ENCODE results near the gene GABRR1. TPM values are rescaled to one million over a fixed set of nuclear protein-coding genes. Genes with fewer than 3 reads are reported as not detected.

Gene GABRR1
- polyA plus RNA-seq, 6 donors from 2014 or later, result not detected

DNA sequence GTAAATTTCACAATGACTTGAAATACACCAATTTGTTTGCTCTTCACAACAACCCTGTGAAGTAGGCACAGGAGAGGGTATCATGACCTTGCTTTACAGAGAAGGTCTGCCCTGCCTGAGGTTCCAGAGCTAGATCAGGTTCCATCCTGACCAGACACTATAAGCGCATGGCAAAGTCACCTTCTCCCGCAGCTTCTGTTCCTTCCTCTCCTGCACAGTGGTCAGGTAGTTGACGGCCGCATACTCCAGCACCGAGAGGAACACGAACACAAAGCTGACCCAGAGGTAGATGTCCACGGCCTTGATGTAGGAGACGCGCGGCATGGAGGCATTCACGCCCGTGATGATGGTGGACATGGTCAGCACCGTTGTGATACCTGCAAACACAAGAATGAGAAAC is 37.0 kb downstream of the GABRR1 start:
- ATAC-seq (ENCODE audit: low read depth in 2 of 2) (no peak), DNase-seq (no peak)
- H3K27me3 Mint-ChIP-seq, result peaks cover 5 to 17% (median 8%) of the 10 kb centered on the region in 3 donors
- peaks cover 0 to 1% (median 0%) of the 10 kb centered on the region in 7 donors for H3K9me3 Mint-ChIP-seq
- no peak overlapping the region for H3K4me3 Mint-ChIP-seq
- no peak overlapping the region for H3K27ac Mint-ChIP-seq
- H3K4me1 Mint-ChIP-seq, result no peaks in the 10 kb centered on the region
- H3K36me3 Mint-ChIP-seq, result no peaks in the 10 kb centered on the region

DNA sequence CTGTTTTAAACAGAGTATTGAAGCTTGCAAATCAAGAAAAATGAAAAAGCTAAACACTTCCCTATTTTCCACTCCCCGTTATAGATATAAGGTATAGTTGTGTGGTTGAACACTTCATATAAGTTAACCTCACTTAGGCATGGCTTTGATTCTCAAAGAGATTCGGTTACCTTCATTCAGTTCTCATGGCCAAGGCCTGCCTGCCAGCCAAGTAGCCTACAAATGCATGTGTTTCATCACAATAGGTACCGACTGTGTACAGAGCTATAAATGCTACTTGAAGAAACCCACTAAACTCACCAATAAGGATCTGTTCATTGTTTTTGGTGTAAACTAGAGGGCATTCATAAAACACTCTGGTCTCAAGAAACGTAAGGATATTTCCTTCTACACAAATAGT is 43.5 kb downstream of the GABRR1 start:
- no peaks in the 10 kb centered on the region for H3K4me1 Mint-ChIP-seq

DNA sequence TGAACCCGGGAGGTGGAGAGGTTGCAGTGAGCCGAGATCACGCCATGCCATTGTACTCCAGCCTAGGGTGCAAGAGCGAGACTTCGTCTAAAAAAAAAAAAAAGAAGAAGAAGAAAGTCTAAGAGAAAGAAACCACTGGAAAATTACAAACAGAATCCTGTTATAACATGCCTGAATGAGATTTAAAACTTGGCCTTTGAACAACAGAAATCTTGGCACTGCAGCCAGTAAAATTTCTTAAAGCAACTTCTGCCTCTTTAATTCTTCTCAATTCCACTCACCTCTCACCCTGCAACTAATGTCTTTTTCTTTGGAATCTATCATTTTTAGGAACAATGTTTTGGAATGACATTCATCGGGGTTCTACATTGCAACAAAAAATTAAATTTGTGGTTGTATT is 45.0 kb downstream of the GABRR1 start:
- no peak for DNase-seq
- no peaks in the 10 kb centered on the region for H3K36me3 Mint-ChIP-seq
- H3K27ac Mint-ChIP-seq, result no peak overlapping the region
- no peak for ATAC-seq (ENCODE audit: low read depth in 2 of 2)
- H3K27me3 Mint-ChIP-seq, result no peaks in the 10 kb centered on the region
- no peak overlapping the region for H3K4me3 Mint-ChIP-seq
- no peaks in the 10 kb centered on the region for H3K4me1 Mint-ChIP-seq
- H3K9me3 Mint-ChIP-seq, result no peaks in the 10 kb centered on the region

More for the DNA sequence above, 43.5 kb downstream of the GABRR1 start:
- no peak for ATAC-seq (ENCODE audit: low read depth in 2 of 2)
- DNase-seq, result no peak
- H3K9me3 Mint-ChIP-seq, result no peaks in the 10 kb centered on the region
- no peaks in the 10 kb centered on the region for H3K27me3 Mint-ChIP-seq
- no peak overlapping the region for H3K27ac Mint-ChIP-seq
- H3K4me3 Mint-ChIP-seq, result no peak overlapping the region
- no peaks in the 10 kb centered on the region for H3K36me3 Mint-ChIP-seq

DNA sequence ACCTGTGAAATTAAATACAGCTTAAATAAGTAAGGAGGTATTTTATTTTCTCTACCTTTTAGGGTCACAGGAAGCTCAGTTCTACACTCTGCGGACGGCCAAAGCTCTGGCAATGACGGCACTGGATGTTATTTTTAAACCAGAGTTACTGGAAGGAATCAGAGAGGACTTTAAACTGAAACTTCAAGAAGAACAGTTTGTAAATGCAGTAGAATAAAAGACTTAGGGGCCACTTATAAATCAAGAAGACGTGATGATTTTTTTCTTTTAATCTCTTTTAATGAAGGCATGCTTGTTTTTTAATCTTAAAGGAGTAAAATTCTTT is 55.1 kb downstream of the GABRR1 start:
- Mint-ChIP-seq H3K27ac (no peak overlapping the region), H3K9me3 (no peaks in the 10 kb centered on the region), H3K27me3 (no peaks in the 10 kb centered on the region), H3K4me1 (no peaks in the 10 kb centered on the region), H3K4me3 (no peak overlapping the region), H3K36me3 (peaks cover 25 to 32% of the 10 kb centered on the region in 2 donors)
- no peak for ATAC-seq (ENCODE audit: low read depth in 2 of 2)
- no peak for DNase-seq

DNA sequence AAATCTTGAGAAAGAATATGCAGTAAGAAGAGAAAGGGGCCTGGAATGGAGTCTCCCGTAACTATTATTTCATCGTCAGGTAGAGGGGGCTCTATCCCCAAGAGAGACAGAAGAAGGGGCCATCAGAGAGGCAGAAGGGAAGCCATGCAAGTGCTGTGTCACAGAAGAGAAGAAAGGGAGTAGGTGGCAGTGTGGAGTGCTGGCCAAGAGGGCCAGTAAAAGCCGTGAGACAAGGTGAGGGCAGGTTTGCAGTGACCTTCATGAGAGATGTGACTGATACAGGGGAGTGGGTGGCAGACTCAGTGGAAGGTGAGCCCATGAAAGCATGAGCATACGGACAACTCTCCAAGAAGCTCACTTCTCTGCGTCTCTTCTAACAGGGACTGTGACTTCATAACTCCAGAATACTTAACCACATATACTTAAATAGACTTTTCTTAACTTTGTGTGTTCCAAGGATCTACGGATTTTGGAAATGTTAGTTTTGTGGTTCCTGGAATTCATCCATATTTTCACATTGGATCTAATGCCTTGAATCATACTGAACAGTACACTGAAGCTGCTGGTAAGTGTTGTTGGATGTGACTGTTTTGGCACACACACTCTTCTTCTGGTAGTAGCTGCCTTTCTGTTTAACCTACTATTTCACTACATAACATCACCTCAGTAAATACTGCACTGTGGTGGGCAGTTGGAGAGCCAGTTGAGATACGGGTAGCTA is 55.7 kb downstream of the GABRR1 start:
- no peak overlapping the region for H3K4me3 Mint-ChIP-seq
- H3K36me3 Mint-ChIP-seq, result peaks cover 25 to 32% of the 10 kb centered on the region in 2 donors
- no peak for DNase-seq
- H3K27ac Mint-ChIP-seq, result peak overlapping the region in 2 of 6 donors; percentile 6 to 7
- no peak for ATAC-seq (ENCODE audit: low read depth in 2 of 2)
- no peaks in the 10 kb centered on the region for H3K27me3 Mint-ChIP-seq
- no peaks in the 10 kb centered on the region for H3K4me1 Mint-ChIP-seq
- no peaks in the 10 kb centered on the region for H3K9me3 Mint-ChIP-seq

DNA sequence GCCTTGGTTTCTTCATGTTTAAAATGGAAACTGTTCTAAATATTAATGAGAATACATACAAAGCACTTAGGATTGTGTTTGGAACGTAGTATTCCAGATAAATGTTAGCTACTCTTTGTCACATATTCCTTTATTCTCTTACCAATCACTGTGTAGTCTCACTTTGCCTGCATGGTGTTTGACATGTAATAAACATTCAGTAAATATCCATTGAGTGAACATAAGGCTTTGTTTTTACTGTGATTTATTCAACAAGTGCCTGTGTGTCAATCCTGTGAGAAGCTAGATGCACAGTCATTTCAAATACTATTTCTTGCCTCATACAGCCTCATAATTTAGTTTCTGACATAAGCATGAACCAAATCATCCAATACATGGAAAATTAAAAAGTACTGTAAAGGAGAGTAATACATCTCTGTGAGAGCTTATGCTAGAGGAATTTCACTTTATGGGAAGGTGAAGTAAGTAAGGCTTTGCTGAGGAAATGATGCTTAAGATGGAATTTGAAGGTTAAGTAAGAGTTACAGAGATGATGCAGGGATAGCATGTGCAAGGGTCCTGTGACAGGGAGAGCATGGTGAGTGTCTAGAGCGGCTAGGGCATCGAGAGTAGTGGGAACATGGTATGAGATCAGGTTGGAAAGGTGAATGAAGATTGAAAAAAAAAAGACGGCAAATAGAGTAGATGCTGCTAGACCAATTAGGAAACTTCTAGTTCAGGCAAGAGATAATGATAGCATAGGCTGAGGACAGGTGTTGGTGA is 56.6 kb downstream of the GABRR1 start:
- Mint-ChIP-seq H3K27me3 (no peaks in the 10 kb centered on the region), H3K27ac (peak overlapping the region in 3 of 6 donors; percentile 2 to 61 (median 39)), H3K4me1 (no peaks in the 10 kb centered on the region), H3K36me3 (peaks cover 25 to 32% of the 10 kb centered on the region in 2 donors), H3K9me3 (no peaks in the 10 kb centered on the region), H3K4me3 (no peak overlapping the region)
- ATAC-seq (ENCODE audit: low read depth in 2 of 2), result no peak
- DNase-seq, result no peak

DNA sequence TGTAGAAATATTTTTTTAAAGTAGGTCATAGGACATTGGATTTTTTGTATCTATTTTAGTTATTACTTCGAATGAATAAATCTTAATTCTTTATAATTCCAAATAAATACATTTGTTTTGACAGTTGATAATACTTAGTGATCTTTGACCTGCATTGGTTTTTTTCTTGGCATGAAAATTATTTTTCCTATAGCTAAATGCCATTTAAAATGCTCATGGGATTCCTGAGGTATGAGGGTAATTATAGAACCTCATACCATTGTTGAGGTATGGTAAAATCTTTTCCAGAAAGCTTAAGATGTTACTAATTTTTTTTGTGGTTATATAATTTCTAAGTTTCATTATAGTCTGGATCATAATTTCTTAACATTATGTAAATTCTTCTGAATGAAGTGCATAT is 63.0 kb downstream of the GABRR1 start:
- no peak for DNase-seq
- H3K27me3 Mint-ChIP-seq, result no peaks in the 10 kb centered on the region
- H3K36me3 Mint-ChIP-seq, result peaks cover 9 to 12% of the 10 kb centered on the region in 2 donors
- no peak for ATAC-seq (ENCODE audit: low read depth in 2 of 2)
- H3K27ac Mint-ChIP-seq, result no peak overlapping the region
- H3K4me1 Mint-ChIP-seq, result no peaks in the 10 kb centered on the region
- H3K4me3 Mint-ChIP-seq, result no peak overlapping the region
- H3K9me3 Mint-ChIP-seq, result no peaks in the 10 kb centered on the region

DNA sequence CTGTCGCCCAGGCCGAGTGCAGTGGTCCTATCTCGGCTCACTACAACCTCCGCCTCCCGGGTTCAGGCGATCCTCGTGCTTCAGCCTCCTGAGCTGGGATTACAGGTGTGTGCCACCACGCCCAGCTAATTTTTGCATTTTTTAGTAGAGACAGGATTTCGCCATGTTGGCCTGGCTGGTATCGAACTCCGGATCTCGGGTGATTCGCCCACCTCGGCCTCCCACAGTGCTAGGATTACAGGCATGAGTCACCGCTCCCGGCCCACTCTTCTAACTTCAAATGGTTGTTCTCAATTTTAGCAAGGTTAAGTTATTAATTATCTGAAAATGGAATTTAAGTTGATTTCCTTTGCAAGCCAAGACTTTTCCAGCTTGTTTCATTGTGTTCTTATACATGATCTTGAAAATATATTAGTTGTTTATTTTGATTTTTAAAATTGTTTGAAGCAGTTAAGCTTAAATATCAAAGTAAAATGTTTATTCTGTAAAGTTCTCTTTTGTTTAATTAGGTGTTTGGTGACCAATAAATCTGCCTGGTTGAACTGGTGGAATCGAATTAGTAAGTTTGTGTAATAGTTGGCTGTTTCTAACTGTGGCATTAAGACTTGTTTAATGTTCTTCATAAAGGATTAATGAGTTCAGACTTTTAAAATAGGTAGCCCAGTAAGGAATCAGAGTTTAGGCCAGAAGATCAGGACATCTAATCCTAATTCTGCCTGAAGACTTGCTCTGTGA is 69.0 kb downstream of the GABRR1 start:
- ATAC-seq (ENCODE audit: low read depth in 2 of 2), result no peak
- no peak overlapping the region for H3K27ac Mint-ChIP-seq
- DNase-seq, result no peak
- peak overlapping the region in 4 of 8 donors; percentile 15 to 74 (median 44) for H3K4me3 Mint-ChIP-seq
- H3K27me3 Mint-ChIP-seq, result no peaks in the 10 kb centered on the region
- no peaks in the 10 kb centered on the region for H3K9me3 Mint-ChIP-seq
- peaks cover 13 to 17% (median 16%) of the 10 kb centered on the region in 3 donors for H3K4me1 Mint-ChIP-seq
- peaks cover 0 to 3% of the 10 kb centered on the region in 2 donors for H3K36me3 Mint-ChIP-seq

DNA sequence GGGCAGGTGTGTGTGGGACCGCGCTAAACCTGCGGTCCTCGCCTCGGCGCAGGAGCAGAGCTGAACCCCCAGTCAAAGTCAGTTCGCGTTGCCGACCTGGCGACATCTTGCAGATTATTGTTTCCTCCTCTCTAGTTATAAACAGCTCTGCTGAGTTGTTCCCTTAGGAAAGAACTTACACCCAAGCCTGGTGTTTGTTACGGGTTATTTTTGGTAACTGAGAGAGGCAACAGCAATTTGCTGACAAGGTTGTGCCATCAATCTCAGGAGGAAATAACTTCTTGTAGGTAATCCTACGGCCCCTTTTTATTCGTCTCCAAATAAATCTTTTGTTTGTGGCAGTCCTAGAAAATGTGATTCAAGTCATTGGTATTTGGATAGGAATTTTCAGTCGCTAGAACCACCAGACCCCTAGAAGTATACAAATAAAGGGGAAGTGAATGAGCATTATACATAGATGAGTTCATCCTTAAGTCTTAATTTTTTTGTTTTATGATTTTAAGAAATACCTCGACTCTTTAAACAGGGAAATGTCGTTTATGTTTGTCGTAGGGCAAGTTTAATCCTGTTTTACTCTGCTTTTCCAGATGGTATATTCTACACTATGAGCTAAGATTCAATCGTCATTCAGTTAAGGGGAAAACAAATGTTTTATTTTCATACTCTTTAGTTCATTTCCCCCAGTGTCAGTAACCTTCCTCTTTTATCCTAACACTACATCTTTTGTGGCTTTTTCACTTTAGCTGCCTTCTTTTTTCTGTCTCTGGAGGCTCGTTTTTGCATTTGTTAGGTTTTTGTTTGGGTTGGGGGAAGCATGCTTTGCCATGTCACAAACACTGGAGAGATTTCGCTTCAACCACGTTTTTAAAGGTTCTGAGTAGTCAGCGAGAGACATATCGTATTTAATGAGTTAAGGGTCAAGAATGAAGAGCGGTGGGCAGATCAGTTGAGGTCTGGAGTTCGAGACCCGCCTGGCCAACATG is 70.1 kb downstream of the GABRR1 start:
- DNase-seq (peak; percentile 15), ATAC-seq (ENCODE audit: low read depth in 2 of 2) (peak; percentile 14 to 16)
- peaks cover 0 to 3% of the 10 kb centered on the region in 2 donors for H3K36me3 Mint-ChIP-seq
- H3K4me1 Mint-ChIP-seq, result peaks cover 13 to 17% (median 16%) of the 10 kb centered on the region in 3 donors
- no peaks in the 10 kb centered on the region for H3K9me3 Mint-ChIP-seq
- H3K27me3 Mint-ChIP-seq, result no peaks in the 10 kb centered on the region
- H3K27ac Mint-ChIP-seq, result peak overlapping the region in 5 of 6 donors; percentile 47 to 89 (median 57)
- H3K4me3 Mint-ChIP-seq, result peak overlapping the region; percentile 81 to 99 (median 90)

DNA sequence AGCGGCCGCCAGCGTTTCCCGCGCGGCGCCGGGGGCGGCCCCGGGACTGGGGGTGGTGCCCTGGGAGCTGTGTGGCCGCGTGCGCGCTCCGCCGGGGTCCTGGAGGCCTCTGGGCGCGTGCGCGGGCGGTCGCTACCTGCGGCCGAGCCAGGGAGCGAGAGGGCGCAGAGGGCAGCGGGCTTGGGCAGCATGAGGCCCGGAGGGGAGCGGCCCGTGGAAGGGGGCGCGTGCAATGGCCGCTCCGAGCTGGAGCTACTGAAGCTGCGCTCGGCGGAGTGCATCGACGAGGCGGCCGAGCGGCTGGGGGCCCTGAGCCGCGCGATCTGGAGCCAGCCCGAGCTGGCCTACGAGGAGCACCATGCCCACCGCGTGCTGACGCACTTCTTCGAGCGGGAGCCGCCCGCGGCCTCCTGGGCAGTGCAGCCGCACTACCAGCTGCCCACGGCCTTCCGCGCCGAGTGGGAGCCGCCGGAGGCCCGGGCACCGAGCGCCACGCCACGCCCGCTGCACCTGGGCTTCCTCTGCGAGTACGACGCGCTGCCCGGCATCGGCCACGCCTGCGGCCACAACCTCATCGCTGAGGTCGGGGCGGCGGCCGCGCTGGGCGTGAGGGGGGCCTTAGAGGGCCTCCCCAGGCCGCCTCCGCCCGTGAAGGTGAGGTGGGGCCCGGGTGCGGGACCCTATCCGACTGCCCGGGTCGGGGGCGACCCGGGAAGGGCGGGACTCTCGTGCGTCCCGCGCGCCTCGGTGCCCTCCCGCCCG is 71.0 kb downstream of the GABRR1 start, which contains the start of gene PM20D2:
Gene PM20D2 (plus strand): TSS at position 100 of the 762 bp plus-strand sequence. CDS start 90 bp downstream, at position 190.
- Mint-ChIP-seq H3K9me3 (no peaks in the 10 kb centered on the region), H3K4me3 (peak within 1 kb of the TSS; percentile 90 to 99 (median 95)), H3K27ac (peak within 1 kb of the TSS; percentile 94 to 97 (median 95)), H3K4me1 (peaks cover 13 to 17% (median 16%) of the 10 kb centered on the region in 3 donors), H3K36me3 (peaks cover 0 to 3% of the 10 kb centered on the region in 2 donors), H3K27me3 (no peaks in the 10 kb centered on the region)
- peak; percentile 73 to 75 for ATAC-seq (ENCODE audit: low read depth in 2 of 2)
- peak; percentile 65 for DNase-seq

DNA sequence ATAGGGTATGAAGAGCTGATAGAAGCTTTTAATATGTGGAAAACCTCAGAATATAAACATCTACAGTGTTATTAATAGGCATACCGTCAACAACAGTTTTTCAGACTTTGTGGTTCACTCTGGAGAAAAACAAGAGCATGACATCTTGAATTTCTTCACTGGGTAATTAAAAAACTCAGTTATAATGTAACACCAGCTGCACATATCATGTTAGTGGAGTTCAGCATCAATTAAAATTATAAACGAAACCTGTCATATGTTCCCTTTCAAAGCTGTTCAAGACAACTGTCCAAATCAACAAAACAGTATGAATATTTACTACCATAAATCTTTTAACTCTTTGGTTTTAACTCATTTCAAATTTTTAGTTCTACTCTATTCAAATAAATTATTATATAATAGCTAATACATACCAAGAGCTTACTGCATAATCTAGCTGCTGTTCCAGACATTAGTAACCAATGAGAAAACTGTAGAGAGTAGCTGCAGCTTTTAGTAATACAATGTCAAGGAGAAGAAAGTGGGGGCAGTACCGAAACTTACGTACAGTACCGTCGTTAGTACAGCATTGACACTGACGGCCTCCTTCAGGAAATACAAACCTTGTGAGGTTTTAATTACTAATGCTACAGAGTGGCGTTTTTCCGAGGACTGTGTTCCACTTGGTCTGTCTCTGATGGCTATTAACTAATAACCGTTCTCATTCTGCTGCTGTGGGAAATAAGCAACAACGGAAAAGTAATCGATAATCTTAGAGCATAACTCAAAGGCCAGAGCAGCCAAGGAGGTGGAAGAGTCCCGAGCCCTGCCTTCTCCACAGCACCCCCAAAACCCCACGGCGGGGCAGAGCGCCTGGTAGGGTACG is 71.8 kb downstream of the GABRR1 start:
- Mint-ChIP-seq H3K27me3 (no peaks in the 10 kb centered on the region), H3K4me3 (peak overlapping the region; percentile 90 to 99 (median 95)), H3K9me3 (no peaks in the 10 kb centered on the region), H3K27ac (peak overlapping the region; percentile 94 to 97 (median 95)), H3K4me1 (peaks cover 13 to 17% (median 16%) of the 10 kb centered on the region in 3 donors), H3K36me3 (peaks cover 0 to 3% of the 10 kb centered on the region in 2 donors)
- peak; percentile 45 for DNase-seq
- ATAC-seq (ENCODE audit: low read depth in 2 of 2), result peak; percentile 79 to 81
